HEK293 (cell line): ENCODE data around the gene HRC.

ENCODE experiments used
- BCL11B ChIP-seq: fragments of 450-650 bp; formaldehyde crosslinking; IDR thresholded peaks from 2 replicates; pipeline ENCODE4 v1.5.1; 2016; ENCODE audit warnings: low read depth, missing biosample characterization, missing genetic modification characterization
- IKZF3 ChIP-seq: fragments of 450-650 bp; IDR thresholded peaks from 2 replicates; pipeline ENCODE4 v1.5.0; 2018; ENCODE audit warnings: missing biosample characterization, mild to moderate bottlenecking, missing genetic modification characterization, moderate library complexity
- KLF16 ChIP-seq: fragments of 450-650 bp; formaldehyde crosslinking; IDR thresholded peaks from 2 replicates; pipeline ENCODE4 v1.5.1; 2017; ENCODE audit warnings: missing biosample characterization, missing genetic modification characterization
- SP2 ChIP-seq: fragments of 450-650 bp; formaldehyde crosslinking; IDR thresholded peaks from 2 replicates; pipeline ENCODE4 v1.5.1; 2016; ENCODE audit warnings: missing biosample characterization, missing genetic modification characterization
- ZBTB20 ChIP-seq: fragments of 450-650 bp; formaldehyde crosslinking; IDR thresholded peaks from 2 replicates; pipeline ENCODE4 v1.5.1; 2016; ENCODE audit warnings: missing biosample characterization, missing genetic modification characterization
- ZNF121 ChIP-seq: fragments of 450-650 bp; formaldehyde crosslinking; IDR thresholded peaks from 2 replicates; pipeline ENCODE4 v1.5.1; 2016; ENCODE audit warnings: missing biosample characterization, missing genetic modification characterization
- ZNF155 ChIP-seq: fragments of 450-650 bp; formaldehyde crosslinking; IDR thresholded peaks from 2 replicates; pipeline ENCODE4 v1.5.1; 2016; ENCODE audit warnings: missing biosample characterization, missing genetic modification characterization
- ZNF19 ChIP-seq: fragments of 450-650 bp; formaldehyde crosslinking; IDR thresholded peaks from 2 replicates; pipeline ENCODE4; 2016; ENCODE audit warnings: missing biosample characterization, missing genetic modification characterization, low read depth
- ZNF302 ChIP-seq: fragments of 450-650 bp; formaldehyde crosslinking; IDR thresholded peaks from 2 replicates; pipeline ENCODE4 v1.5.1; 2016; ENCODE audit warnings: missing biosample characterization, missing genetic modification characterization, low read depth
- ZNF350 ChIP-seq: fragments of 450-650 bp; formaldehyde crosslinking; IDR thresholded peaks from 2 replicates; pipeline ENCODE4 v1.5.0; 2017; ENCODE audit warnings: missing biosample characterization, mild to moderate bottlenecking, missing genetic modification characterization
- ZNF488 ChIP-seq: fragments of 450-650 bp; formaldehyde crosslinking; IDR thresholded peaks from 2 replicates; pipeline ENCODE4 v1.5.1; 2016; ENCODE audit warnings: missing biosample characterization, missing genetic modification characterization
- ZNF518A ChIP-seq: fragments of 450-650 bp; formaldehyde crosslinking; conservative IDR thresholded peaks from 2 replicates; pipeline ENCODE4 v1.5.1; 2016; ENCODE audit warnings: low read depth, missing biosample characterization, missing genetic modification characterization
- ZNF624 ChIP-seq: fragments of 450-650 bp; formaldehyde crosslinking; IDR thresholded peaks from 2 replicates; pipeline ENCODE4 v1.5.1; 2017; ENCODE audit warnings: missing biosample characterization, missing genetic modification characterization
- ZNF626 ChIP-seq: fragments of 450-650 bp; sonication (Bioruptor Pico); formaldehyde crosslinking; IDR thresholded peaks from 2 replicates; pipeline ENCODE4 v1.5.1; 2018; ENCODE audit warnings: missing biosample characterization, missing genetic modification characterization, inconsistent platforms
- ZNF747 ChIP-seq: fragments of 450-650 bp; formaldehyde crosslinking; IDR thresholded peaks from 2 replicates; pipeline ENCODE4 v1.5.1; 2016; ENCODE audit warnings: missing biosample characterization, missing genetic modification characterization
- ZSCAN4 ChIP-seq: fragments of 450-650 bp; formaldehyde crosslinking; IDR thresholded peaks from 2 replicates; pipeline ENCODE4 v1.5.1; 2017; ENCODE audit warnings: missing biosample characterization, missing genetic modification characterization
- ZXDB ChIP-seq: fragments of 450-650 bp; formaldehyde crosslinking; IDR thresholded peaks from 2 replicates; pipeline ENCODE4 v1.5.1; 2016; ENCODE audit warnings: missing biosample characterization, missing genetic modification characterization
- TF ChIP-seq, protein P1 (sequence below): fragments of 450-650 bp; formaldehyde crosslinking; IDR thresholded peaks from 2 replicates; pipeline ENCODE4 v1.5.1; 2016; ENCODE audit warnings: missing biosample characterization, missing genetic modification characterization
- TF ChIP-seq, protein P2 (sequence below): fragments of 450-650 bp; formaldehyde crosslinking; IDR thresholded peaks from 2 replicates; pipeline ENCODE4 v1.5.1; 2016; ENCODE audit warnings: missing biosample characterization, missing genetic modification characterization
- TF ChIP-seq, protein P3 (sequence below): fragments of 450-650 bp; formaldehyde crosslinking; IDR thresholded peaks from 2 replicates; pipeline ENCODE4 v1.5.1; 2016; ENCODE audit warnings: missing biosample characterization, missing genetic modification characterization, borderline replicate concordance

Gene HRC

DNA sequence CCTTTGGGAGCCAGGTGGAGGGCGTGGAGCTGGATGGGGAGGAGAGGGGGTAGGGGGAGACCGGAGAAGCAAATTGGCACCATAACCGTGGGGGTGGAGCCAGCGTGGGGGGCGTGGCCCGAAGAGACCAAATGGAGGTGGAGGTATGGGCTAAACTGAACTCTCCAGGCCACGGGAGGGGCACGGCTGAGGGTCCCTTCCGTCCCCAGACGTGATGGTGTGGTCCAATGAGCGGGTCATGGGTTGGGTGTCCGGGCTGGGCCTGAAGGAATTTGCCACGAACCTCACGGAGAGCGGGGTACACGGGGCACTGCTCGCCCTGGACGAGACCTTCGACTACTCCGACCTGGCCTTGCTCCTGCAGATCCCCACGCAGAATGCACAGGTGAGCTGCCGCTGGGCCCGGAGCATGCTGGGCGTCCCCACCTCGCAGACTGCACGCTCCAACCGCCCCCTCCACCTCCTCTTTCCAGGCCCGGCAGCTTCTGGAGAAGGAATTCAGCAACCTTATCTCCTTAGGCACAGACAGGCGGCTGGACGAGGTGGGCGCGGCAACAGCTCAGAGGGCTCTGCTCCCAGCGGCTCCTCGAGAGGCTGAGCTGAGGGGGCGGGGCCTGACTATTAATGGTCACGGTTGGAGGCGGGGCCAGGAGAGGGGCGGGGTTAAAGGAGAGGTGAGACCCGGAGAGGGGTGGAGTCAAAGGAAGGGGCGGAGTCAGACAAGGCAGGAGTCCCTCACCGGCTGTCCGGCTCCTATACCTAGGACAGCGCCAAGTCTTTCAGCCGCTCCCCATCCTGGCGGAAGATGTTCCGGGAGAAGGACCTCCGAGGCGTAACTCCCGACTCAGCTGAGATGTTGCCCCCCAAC lies 6.2 kb downstream of the HRC start (continued):
- TF ChIP-seq BCL11B (tag by site-specific recombination): peak; percentile 28; the same call in 1 of the 2 replicates
- TF ChIP-seq ZNF626 (tag by site-specific recombination): no peak
- no peak for TF ChIP-seq ZNF747 (tag by site-specific recombination)
- TF ChIP-seq ZNF19 (tag by site-specific recombination): no peak
- no peak for TF ChIP-seq ZXDB (tag by site-specific recombination)
- TF ChIP-seq ZNF155 (tag by site-specific recombination): no peak
- TF ChIP-seq ZBTB20 (tag by site-specific recombination): no peak; the same call in 1 of the 2 replicates
- TF ChIP-seq ZNF121 (tag by site-specific recombination): no peak
- no peak for TF ChIP-seq ZNF350
- TF ChIP-seq ZNF302 (tag by site-specific recombination): no peak
- TF ChIP-seq ZNF518A (tag by site-specific recombination): no peak
- TF ChIP-seq, protein P1, sequence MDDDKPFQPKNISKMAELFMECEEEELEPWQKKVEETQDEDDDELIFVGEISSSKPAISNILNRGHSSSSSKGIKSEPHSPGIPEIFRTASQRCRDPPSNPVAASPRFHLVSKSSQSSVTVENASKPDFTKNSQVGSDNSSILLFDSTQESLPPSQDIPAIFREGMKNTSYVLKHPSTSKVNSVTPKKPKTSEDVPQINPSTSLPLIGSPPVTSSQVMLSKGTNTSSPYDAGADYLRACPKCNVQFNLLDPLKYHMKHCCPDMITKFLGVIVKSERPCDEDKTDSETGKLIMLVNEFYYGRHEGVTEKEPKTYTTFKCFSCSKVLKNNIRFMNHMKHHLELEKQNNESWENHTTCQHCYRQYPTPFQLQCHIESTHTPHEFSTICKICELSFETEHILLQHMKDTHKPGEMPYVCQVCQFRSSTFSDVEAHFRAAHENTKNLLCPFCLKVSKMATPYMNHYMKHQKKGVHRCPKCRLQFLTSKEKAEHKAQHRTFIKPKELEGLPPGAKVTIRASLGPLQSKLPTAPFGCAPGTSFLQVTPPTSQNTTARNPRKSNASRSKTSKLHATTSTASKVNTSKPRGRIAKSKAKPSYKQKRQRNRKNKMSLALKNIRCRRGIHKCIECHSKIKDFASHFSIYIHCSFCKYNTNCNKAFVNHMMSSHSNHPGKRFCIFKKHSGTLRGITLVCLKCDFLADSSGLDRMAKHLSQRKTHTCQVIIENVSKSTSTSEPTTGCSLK: no peak
- no peak for TF ChIP-seq ZSCAN4
- TF ChIP-seq, protein P2, sequence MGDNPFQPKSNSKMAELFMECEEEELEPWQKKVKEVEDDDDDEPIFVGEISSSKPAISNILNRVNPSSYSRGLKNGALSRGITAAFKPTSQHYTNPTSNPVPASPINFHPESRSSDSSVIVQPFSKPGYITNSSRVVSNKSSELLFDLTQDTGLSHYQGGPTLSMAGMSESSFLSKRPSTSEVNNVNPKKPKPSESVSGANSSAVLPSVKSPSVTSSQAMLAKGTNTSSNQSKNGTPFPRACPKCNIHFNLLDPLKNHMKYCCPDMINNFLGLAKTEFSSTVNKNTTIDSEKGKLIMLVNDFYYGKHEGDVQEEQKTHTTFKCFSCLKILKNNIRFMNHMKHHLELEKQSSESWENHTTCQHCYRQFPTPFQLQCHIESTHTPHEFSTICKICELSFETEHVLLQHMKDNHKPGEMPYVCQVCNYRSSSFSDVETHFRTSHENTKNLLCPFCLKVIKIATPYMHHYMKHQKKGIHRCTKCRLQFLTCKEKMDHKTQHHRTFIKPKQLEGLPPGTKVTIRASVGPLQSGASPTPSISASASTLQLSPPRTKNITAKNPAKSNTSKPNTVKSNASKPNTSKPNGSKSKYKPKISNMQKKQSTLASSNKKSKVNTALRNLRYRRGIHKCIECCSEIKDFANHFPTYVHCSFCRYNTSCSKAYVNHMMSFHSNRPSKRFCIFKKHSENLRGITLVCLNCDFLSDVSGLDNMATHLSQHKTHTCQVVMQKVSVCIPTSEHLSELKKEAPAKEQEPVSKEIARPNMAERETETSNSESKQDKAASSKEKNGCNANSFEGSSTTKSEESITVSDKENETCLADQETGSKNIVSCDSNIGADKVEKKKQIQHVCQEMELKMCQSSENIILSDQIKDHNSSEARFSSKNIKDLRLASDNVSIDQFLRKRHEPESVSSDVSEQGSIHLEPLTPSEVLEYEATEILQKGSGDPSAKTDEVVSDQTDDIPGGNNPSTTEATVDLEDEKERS (tag by site-specific recombination): no peak
- no peak for TF ChIP-seq ZNF488 (tag by site-specific recombination)
- TF ChIP-seq IKZF3 (tag by site-specific recombination): no peak
- TF ChIP-seq SP2 (tag by site-specific recombination): peak; percentile 83
- TF ChIP-seq, protein P3, sequence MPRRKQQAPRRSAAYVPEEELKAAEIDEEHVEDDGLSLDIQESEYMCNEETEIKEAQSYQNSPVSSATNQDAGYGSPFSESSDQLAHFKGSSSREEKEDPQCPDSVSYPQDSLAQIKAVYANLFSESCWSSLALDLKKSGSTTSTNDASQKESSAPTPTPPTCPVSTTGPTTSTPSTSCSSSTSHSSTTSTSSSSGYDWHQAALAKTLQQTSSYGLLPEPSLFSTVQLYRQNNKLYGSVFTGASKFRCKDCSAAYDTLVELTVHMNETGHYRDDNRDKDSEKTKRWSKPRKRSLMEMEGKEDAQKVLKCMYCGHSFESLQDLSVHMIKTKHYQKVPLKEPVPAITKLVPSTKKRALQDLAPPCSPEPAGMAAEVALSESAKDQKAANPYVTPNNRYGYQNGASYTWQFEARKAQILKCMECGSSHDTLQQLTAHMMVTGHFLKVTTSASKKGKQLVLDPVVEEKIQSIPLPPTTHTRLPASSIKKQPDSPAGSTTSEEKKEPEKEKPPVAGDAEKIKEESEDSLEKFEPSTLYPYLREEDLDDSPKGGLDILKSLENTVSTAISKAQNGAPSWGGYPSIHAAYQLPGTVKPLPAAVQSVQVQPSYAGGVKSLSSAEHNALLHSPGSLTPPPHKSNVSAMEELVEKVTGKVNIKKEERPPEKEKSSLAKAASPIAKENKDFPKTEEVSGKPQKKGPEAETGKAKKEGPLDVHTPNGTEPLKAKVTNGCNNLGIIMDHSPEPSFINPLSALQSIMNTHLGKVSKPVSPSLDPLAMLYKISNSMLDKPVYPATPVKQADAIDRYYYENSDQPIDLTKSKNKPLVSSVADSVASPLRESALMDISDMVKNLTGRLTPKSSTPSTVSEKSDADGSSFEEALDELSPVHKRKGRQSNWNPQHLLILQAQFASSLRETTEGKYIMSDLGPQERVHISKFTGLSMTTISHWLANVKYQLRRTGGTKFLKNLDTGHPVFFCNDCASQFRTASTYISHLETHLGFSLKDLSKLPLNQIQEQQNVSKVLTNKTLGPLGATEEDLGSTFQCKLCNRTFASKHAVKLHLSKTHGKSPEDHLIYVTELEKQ (tag by site-specific recombination): no peak
- no peak for TF ChIP-seq ZNF624
- peak; percentile 65 for TF ChIP-seq KLF16 (tag by site-specific recombination)
